ENCODE results near the gene DGLUCY.

DNA sequence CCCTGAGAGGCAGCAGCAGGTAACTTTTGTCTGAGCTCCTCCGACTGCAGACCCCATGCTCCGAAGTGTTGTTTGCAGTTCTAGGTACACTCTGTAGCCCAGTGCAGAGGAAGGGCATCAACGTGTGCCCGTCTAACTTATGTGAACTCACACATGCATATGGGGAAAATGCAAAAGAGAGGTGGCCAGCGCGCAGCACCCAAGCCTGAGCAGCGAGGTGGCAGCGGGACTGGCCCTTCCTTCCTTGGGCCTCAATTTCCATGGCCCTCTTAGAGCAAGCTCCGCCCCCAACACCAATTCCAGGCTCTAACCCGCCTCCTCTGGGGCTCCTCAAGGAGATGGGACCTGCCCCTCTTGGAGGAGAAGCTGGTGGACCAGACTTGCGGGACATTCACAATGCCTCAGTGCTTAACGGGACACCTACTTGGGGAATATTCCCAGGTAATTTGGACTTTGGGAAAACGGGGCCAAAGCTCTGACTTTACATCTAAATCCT, 102.9 kb downstream of the DGLUCY start:
- TF ChIP-seq SIX1 (CRISPR knock-in tag; IDR thresholded peaks at IDR 0.05; ENCODE audit: borderline replicate concordance), result no peak
- TF ChIP-seq EHMT2 (IDR thresholded peaks at IDR 0.05; ENCODE audit: borderline replicate concordance, low read depth, low read length), result no peak
- no peak for TF ChIP-seq HDAC2 (CRISPR knock-in tag; IDR thresholded peaks at IDR 0.05)

All from HepG2 (cell line).